Ovary (tissue), 3 donors: Measurements from ENCODE around the gene CACNA1A.

Experiments
- CTCF ChIP-seq, 3 donors: fragments of 450-650 bp in 2 of 3; fragments of 200-600 bp in 1 of 3; IDR thresholded peaks; one replicate each; pipeline versions ENCODE4 v1.5.1 to v1.8.0; 2016 to 2022; ENCODE audit warnings: antibody characterized with exemption in 3 of 3, mild to moderate bottlenecking in 1 of 3
- POLR2A ChIP-seq: fragments of 450-650 bp; IDR thresholded peaks from one replicate; pipeline ENCODE4 v1.6.1; 2017; ENCODE audit warnings: antibody characterized with exemption, mild to moderate bottlenecking, moderate library complexity
- donor health status: DM: no; HTN: no; CAD: no.

DNA sequence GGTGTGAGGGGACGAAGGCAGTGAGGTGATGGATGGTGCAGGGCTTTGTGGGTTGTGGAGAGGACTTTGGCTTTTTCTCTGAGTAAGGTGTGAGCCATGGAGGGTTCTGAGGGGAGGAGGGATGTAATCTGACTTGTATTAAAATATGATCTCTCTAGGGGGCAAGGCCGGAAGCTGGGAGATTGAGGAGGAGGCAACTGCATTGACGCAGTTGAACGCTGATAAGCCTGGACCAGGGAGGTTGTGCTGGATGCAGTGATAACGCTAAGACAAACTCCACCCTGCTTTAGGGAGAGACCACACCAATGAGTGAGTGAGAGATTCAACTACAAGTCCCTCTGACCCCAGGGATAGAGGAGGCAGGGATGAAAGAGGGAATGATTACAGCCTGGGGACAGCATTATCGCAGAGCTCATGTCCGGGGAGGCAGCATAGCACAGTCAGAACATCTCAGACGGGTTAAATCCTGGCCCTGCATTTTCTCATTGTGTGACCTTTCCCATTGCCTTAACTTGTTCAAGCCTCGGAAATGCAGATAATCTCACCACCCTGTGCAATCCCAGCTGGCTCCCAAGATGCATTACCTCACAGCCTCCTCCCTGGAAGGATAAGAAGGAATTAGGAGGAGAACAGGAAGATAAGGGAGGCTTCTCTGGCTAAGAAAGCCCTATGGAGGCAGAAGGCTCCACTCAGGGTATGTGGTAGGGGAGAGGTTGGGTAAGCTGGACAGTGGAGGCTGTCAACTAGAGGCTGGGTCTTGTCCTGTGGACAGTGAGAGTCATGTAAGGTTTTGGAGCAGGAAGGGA, 124.2 kb downstream of the CACNA1A start:
- TF ChIP-seq POLR2A (no peak), CTCF (IDR thresholded peaks at IDR 0.05) (no peak)
